HepG2 (cell line): ENCODE data around the gene TM4SF1. TPM values are rescaled to one million over a fixed set of nuclear protein-coding genes. Genes with fewer than 3 reads are reported as not detected.
A peak's percentile ranks its signal among the peaks of the same experiment; 100 is the strongest.

Source experiments
- ATRX ChIP-seq: sonication (generic); formaldehyde crosslinking; IDR thresholded peaks from 2 replicates; pipeline ENCODE4 v1.4.0; 2020; ENCODE audit warnings: missing genetic modification reagents, borderline replicate concordance
- FIP1L1 ChIP-seq: fragments of 200-400 bp; formaldehyde crosslinking; IDR thresholded peaks from 2 replicates; pipeline ENCODE4 v1.6.1; 2018; ENCODE audit warnings: low read depth, mild to moderate bottlenecking, low read length, moderate library complexity, borderline replicate concordance; ENCODE audit not compliant: insufficient read depth
- FOXA1 ChIP-seq, 2 experiments: fragments of 450-650 bp in 1 of 2; sonication (generic) in 1 of 2; formaldehyde crosslinking in 1 of 2; IDR thresholded peaks; 2 replicates each; pipeline versions ENCODE4 v1.4.0 to v1.6.1; 2016 to 2020; ENCODE audit warnings: missing genetic modification reagents in 1 of 2
- HNRNPLL ChIP-seq: fragments of 200-400 bp; formaldehyde crosslinking; IDR thresholded peaks from 2 replicates; pipeline ENCODE4 v1.6.1; 2017; ENCODE audit warnings: mild to moderate bottlenecking, low read depth, low read length; ENCODE audit not compliant: poor library complexity, severe bottlenecking
- JDP2 ChIP-seq: sonication (generic); formaldehyde crosslinking; IDR thresholded peaks from 2 replicates; pipeline ENCODE4 v1.8.1; 2022; ENCODE audit warnings: missing genetic modification reagents, borderline replicate concordance
- TFDP1 ChIP-seq: IDR thresholded peaks from 2 replicates; pipeline ENCODE4 v1.6.1; 2016; ENCODE audit warnings: missing compliant biosample characterization, missing genetic modification reagents, borderline replicate concordance
- ZBTB7A ChIP-seq: sonication (generic); formaldehyde crosslinking; IDR thresholded peaks from 2 replicates; pipeline ENCODE4 v1.8.0; 2022; ENCODE audit warnings: mild to moderate bottlenecking, missing genetic modification reagents
- ZMAT3 ChIP-seq: sonication (generic); formaldehyde crosslinking; conservative IDR thresholded peaks from 2 replicates; pipeline ENCODE4 v1.7.0; 2021; ENCODE audit warnings: missing genetic modification reagents
- ZNF160 ChIP-seq: sonication (generic); formaldehyde crosslinking; IDR thresholded peaks from 2 replicates; pipeline ENCODE4 v1.8.0; 2022; ENCODE audit warnings: mild to moderate bottlenecking, inconsistent platforms, missing genetic modification reagents
- ZNF343 ChIP-seq: sonication (generic); formaldehyde crosslinking; IDR thresholded peaks from 2 replicates; pipeline ENCODE4 v1.4.0; 2020; ENCODE audit warnings: mild to moderate bottlenecking, missing genetic modification reagents
- ZNF367 ChIP-seq: sonication (generic); formaldehyde crosslinking; IDR thresholded peaks from 2 replicates; pipeline ENCODE4 v1.4.0; 2020; ENCODE audit warnings: missing genetic modification reagents, borderline replicate concordance
- ZNF530 ChIP-seq: sonication (generic); formaldehyde crosslinking; IDR thresholded peaks from 2 replicates; pipeline ENCODE4 v1.5.0; 2020; ENCODE audit warnings: low read depth, mild to moderate bottlenecking, missing genetic modification reagents
- ZNF619 ChIP-seq: sonication (generic); formaldehyde crosslinking; IDR thresholded peaks from 2 replicates; pipeline ENCODE4 v1.4.0; 2020; ENCODE audit warnings: mild to moderate bottlenecking, missing genetic modification reagents
- ZNF646 ChIP-seq: sonication (generic); formaldehyde crosslinking; IDR thresholded peaks from 2 replicates; pipeline ENCODE4 v1.9.0; 2021; ENCODE audit warnings: mild to moderate bottlenecking, missing genetic modification reagents
- ZNF660 ChIP-seq: sonication (generic); formaldehyde crosslinking; IDR thresholded peaks from 2 replicates; pipeline ENCODE4 v1.5.1; 2020; ENCODE audit warnings: mild to moderate bottlenecking, low read depth, missing genetic modification reagents, borderline replicate concordance
- ZNF792 ChIP-seq: IDR thresholded peaks from 2 replicates; pipeline ENCODE4 v1.6.1; 2016
- ZSCAN21 ChIP-seq: sonication (generic); formaldehyde crosslinking; IDR thresholded peaks from 2 replicates; pipeline ENCODE4 v1.8.0; 2022; ENCODE audit warnings: mild to moderate bottlenecking, missing genetic modification reagents, moderate library complexity, borderline replicate concordance
- polyA plus RNA-seq, 8 experiments: library from polyadenylated mRNA; depleted of rRNA in 3 of 8; stranded (reverse) in 7 of 8; unstranded in 1 of 8; fragments of >200 nt; fragmentation: Illumina TruSeq in 4 of 8; extraction: Trizol in 4 of 8; gene quantifications; 2 replicates each; pipeline versions ENCODE4 v1.2.1 to v1.2.3, GENCODE V29; 2011 to 2016; ENCODE audit warnings: low read depth in 4 of 8, missing spikeins in 1 of 8, mixed read lengths in 1 of 8; ENCODE audit not compliant: insufficient read depth in 1 of 8
- total RNA-seq, 5 experiments: library from RNA; depleted of rRNA; stranded (reverse); fragments of >200 nt; fragmentation: Illumina TruSeq; extraction: Trizol; gene quantifications; 2 replicates each; pipeline ENCODE4 v1.2.3, GENCODE V29; 2016; ENCODE audit warnings: low read depth in 1 of 5
- TF ChIP-seq, protein P1 (sequence below): IDR thresholded peaks from 2 replicates; pipeline ENCODE4 v1.6.1; 2016

The TM4SF1 gene
- total and polyA plus RNA-seq, 2 of the 13 experiments (the other 11 are each of a cell fraction or from before 2014, with no cell fraction given), result 431 to 1,359 TPM

DNA sequence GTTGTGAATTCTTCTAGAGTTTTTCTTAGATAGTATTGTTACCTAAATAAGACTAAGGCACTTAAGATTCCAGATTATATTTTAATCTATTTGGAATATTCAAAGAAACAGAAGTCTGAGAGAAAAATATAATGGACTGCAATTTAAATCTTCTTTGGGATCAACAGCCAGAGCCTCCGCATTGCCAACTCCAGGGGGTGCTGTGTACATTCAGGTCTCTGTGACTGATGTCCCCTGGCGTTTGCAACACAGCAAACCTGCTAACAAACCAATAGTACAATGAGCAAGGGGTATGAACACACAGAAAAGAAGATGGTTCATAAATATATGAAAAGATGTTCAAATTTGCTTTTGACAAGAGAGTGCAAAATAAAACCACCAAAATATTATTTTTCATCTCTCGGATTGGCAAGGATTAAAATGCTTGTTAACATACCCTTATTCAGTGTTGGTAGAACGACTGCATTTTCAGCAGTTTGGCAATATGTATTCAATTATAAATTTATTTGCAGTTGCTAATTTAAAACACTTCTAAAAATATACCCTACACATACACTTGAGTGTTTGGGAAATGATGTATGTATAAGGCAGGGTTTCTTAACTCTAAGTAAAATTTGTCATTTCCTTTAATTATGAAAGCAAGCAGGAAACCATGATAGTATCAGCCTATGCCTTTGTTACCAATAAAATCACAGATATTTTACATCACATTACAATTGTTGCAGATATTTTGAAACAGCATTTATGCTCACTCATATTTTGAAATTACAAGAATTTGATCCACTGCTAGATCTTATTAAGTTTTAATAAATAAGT, 16.1 kb upstream of the TM4SF1 start (continued):
- TF ChIP-seq ZSCAN21 (no peak), ZNF792 (CRISPR knock-in tag) (no peak), ZNF619 (CRISPR knock-in tag) (no peak), ZNF530 (no peak), FOXA1 (IDR thresholded peaks at IDR 0.05) (no peak), FOXA1 (CRISPR knock-in tag; IDR thresholded peaks at IDR 0.05) (peak; percentile 38), FIP1L1 (no peak), HNRNPLL (no peak), ZBTB7A (CRISPR knock-in tag) (no peak), ZNF660 (CRISPR knock-in tag) (no peak), ZNF367 (CRISPR knock-in tag) (no peak), TFDP1 (CRISPR knock-in tag) (no peak), ZNF343 (CRISPR knock-in tag) (no peak), ATRX (CRISPR knock-in tag) (no peak), ZMAT3 (CRISPR knock-in tag) (no peak), ZNF646 (no peak), JDP2 (CRISPR knock-in tag) (no peak), ZNF160 (CRISPR knock-in tag) (no peak)
- TF ChIP-seq, protein P1, sequence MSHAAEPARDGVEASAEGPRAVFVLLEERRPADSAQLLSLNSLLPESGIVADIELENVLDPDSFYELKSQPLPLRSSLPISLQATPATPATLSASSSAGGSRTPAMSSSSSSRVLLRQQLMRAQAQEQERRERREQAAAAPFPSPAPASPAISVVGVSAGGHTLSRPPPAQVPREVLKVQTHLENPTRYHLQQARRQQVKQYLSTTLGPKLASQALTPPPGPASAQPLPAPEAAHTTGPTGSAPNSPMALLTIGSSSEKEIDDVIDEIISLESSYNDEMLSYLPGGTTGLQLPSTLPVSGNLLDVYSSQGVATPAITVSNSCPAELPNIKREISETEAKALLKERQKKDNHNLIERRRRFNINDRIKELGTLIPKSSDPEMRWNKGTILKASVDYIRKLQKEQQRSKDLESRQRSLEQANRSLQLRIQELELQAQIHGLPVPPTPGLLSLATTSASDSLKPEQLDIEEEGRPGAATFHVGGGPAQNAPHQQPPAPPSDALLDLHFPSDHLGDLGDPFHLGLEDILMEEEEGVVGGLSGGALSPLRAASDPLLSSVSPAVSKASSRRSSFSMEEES (CRISPR knock-in tag), result no peak
